Neuronal stem cell (in vitro differentiated cells): ENCODE data around the gene FAM193A.

Experiments
- DNase-seq: peaks from one replicate; pipeline ENCODE4 v3.0.0-alpha.2; 2013; ENCODE audit warnings: low spot score
- H2AFZ ChIP-seq: one replicate; pipeline ENCODE4 v1.6.1; 2013; ENCODE audit warnings: mild to moderate bottlenecking, low read length, inconsistent platforms
- H2AK5ac ChIP-seq: 2 replicates; pipeline ENCODE4 v1.6.1; 2013; ENCODE audit warnings: low read depth, mild to moderate bottlenecking, inconsistent platforms, low read length, moderate library complexity, mixed read lengths
- H2BK120ac ChIP-seq: 2 replicates; pipeline ENCODE4 v1.6.1; 2013; ENCODE audit warnings: low read depth, mild to moderate bottlenecking, inconsistent platforms, low read length, moderate library complexity, mixed read lengths
- H2BK12ac ChIP-seq: one replicate; pipeline ENCODE4 v1.6.1; 2013; ENCODE audit warnings: low read length, inconsistent platforms
- H2BK15ac ChIP-seq: 2 replicates; pipeline ENCODE4 v1.6.1; 2013; ENCODE audit warnings: mild to moderate bottlenecking, low read length, inconsistent platforms, mixed read lengths
- H2BK5ac ChIP-seq: one replicate; pipeline ENCODE4 v1.6.1; 2013; ENCODE audit warnings: inconsistent platforms, mild to moderate bottlenecking, low read length, moderate library complexity
- H3K14ac ChIP-seq: one replicate; pipeline ENCODE4 v1.6.1; 2013; ENCODE audit warnings: low read length, inconsistent platforms
- H3K18ac ChIP-seq: 2 replicates; pipeline ENCODE4 v1.6.1; 2013; ENCODE audit warnings: low read length, inconsistent platforms
- H3K23ac ChIP-seq: 2 replicates; pipeline ENCODE4 v1.6.1; 2013; ENCODE audit warnings: low read depth, mild to moderate bottlenecking, mixed read lengths, low read length, inconsistent platforms; ENCODE audit not compliant: poor library complexity
- H3K27ac ChIP-seq: replicated peaks from 3 replicates; pipeline ENCODE4 v1.5.1; 2013; ENCODE audit warnings: low read length, inconsistent platforms
- H3K27me3 ChIP-seq, 3 experiments: 2 replicates each; pipeline ENCODE4 v1.6.1; 2013; ENCODE audit warnings: low read length in 3 of 3, mild to moderate bottlenecking in 2 of 3, inconsistent platforms in 1 of 3, low read depth in 1 of 3, mixed read lengths in 1 of 3, moderate library complexity in 1 of 3; ENCODE audit not compliant: control insufficient read depth in 3 of 3, insufficient read depth in 3 of 3
- H3K36me3 ChIP-seq, 2 donors: replicated peaks in 1 of 2; 2 replicates each; pipeline ENCODE4 v1.6.1; 2013; ENCODE audit warnings: low read length in 2 of 2; ENCODE audit not compliant: control insufficient read depth in 2 of 2, insufficient read depth in 2 of 2
- H3K4ac ChIP-seq: 2 replicates; pipeline ENCODE4 v1.6.1; 2013; ENCODE audit warnings: inconsistent platforms, mild to moderate bottlenecking, low read length, moderate library complexity
- H3K4me1 ChIP-seq, 2 donors: 1 replicate in 1 of 2; 2 replicates in 1 of 2; pipeline ENCODE4 v1.6.1; 2013; ENCODE audit warnings: low read length in 2 of 2, low read depth in 1 of 2; ENCODE audit not compliant: control insufficient read depth in 2 of 2, insufficient read depth in 1 of 2
- H3K4me2 ChIP-seq: one replicate; pipeline ENCODE4 v1.6.1; 2013; ENCODE audit warnings: mild to moderate bottlenecking, low read length, inconsistent platforms; ENCODE audit not compliant: insufficient read depth, poor library complexity, severe bottlenecking
- H3K4me3 ChIP-seq, 2 donors: 2 replicates each; pipeline ENCODE4 v1.5.1; 2013; ENCODE audit warnings: low read length in 2 of 2, mild to moderate bottlenecking in 2 of 2, inconsistent platforms in 1 of 2, moderate library complexity in 1 of 2
- H3K79me1 ChIP-seq: one replicate; pipeline ENCODE4 v1.6.1; 2013; ENCODE audit warnings: low read depth, mild to moderate bottlenecking, inconsistent platforms, low read length, moderate library complexity
- H3K9ac ChIP-seq: one replicate; pipeline ENCODE4 v1.6.1; 2013; ENCODE audit warnings: mild to moderate bottlenecking, low read depth, low read length, inconsistent platforms; ENCODE audit not compliant: poor library complexity
- H3K9me3 ChIP-seq, 2 donors: replicated peaks in 1 of 2; 2 replicates each; pipeline versions ENCODE3 to v1.6.1; 2013; ENCODE audit warnings: low read length in 2 of 2, mild to moderate bottlenecking in 2 of 2, inconsistent platforms in 1 of 2, low read depth in 1 of 2, mixed read lengths in 1 of 2, moderate library complexity in 1 of 2; ENCODE audit not compliant: control insufficient read depth in 2 of 2, insufficient read depth in 1 of 2
- H4K8ac ChIP-seq: one replicate; pipeline ENCODE4 v1.6.1; 2013; ENCODE audit warnings: low read depth, mild to moderate bottlenecking, inconsistent platforms, low read length, moderate library complexity
- H4K91ac ChIP-seq: one replicate; pipeline ENCODE4 v1.6.1; 2013; ENCODE audit warnings: low read length, low read depth, mild to moderate bottlenecking, inconsistent platforms; ENCODE audit not compliant: poor library complexity
- whole genome bisulfite sequencing, 2 donors: extraction: QIAGEN DNeasy Blood & Tissue Kit; methylation state at CpG; one replicate each; pipeline ENCODE4 v1.1.7; 2013; ENCODE audit warnings: missing lambda C conversion rate in 2 of 2, mixed read lengths in 1 of 2; ENCODE audit not compliant: insufficient read length in 2 of 2, insufficient replicate concordance in 1 of 2; ENCODE audit errors: extremely low coverage in 2 of 2; 5-methylcytosine and 5-hydroxymethylcytosine counted together

The FAM193A gene

GRCh38 chr4:2604614-2605013, 68.2 kb downstream of the FAM193A start:
- H3K4me2 ChIP-seq, result no peak overlapping the region
- H2AFZ ChIP-seq, result no peak overlapping the region
- no peak overlapping the region for H2BK12ac ChIP-seq
- H2BK5ac ChIP-seq, result no peak overlapping the region
- peaks cover 1 to 31% of the 10 kb centered on the region in 2 donors for H3K36me3 ChIP-seq
- H3K14ac ChIP-seq, result no peak overlapping the region
- H3K9me3 ChIP-seq, result no peaks in the 10 kb centered on the region
- no peak overlapping the region for H3K9ac ChIP-seq
- H2BK120ac ChIP-seq, result no peak overlapping the region
- H3K79me1 ChIP-seq, result peaks cover 5% of the 10 kb centered on the region
- no peak overlapping the region for H4K91ac ChIP-seq
- no peak overlapping the region for H3K18ac ChIP-seq
- H3K27ac ChIP-seq, result no peak overlapping the region
- no peak for DNase-seq
- H3K27me3 ChIP-seq, result no peaks in the 10 kb centered on the region
- H3K4me3 ChIP-seq, result no peak overlapping the region
- no peak overlapping the region for H4K8ac ChIP-seq
- peaks cover 2 to 8% of the 10 kb centered on the region in 2 donors for H3K4me1 ChIP-seq
- no peak overlapping the region for H3K4ac ChIP-seq
- H3K23ac ChIP-seq, result no peak overlapping the region
- H2BK15ac ChIP-seq, result no peak overlapping the region
- no peak overlapping the region for H2AK5ac ChIP-seq
- no CpG with 5 or more reads among the region's 4 CpGs for WGBS, 2 donors

GRCh38 chr4:2606960-2607506, 70.6 kb downstream of the FAM193A start:
- Histone ChIP-seq H3K4ac (no peak overlapping the region), H4K91ac (no peak overlapping the region), H3K4me1 (peaks cover 2 to 8% of the 10 kb centered on the region in 2 donors), H3K14ac (no peak overlapping the region), H2BK15ac (no peak overlapping the region), H3K4me2 (no peak overlapping the region), H4K8ac (no peak overlapping the region), H2BK120ac (no peak overlapping the region), H2BK12ac (no peak overlapping the region), H3K23ac (no peak overlapping the region), H2AFZ (no peak overlapping the region), H3K9me3 (no peaks in the 10 kb centered on the region), H3K18ac (no peak overlapping the region), H3K4me3 (no peak overlapping the region), H3K9ac (no peak overlapping the region), H2BK5ac (no peak overlapping the region), H3K36me3 (peaks cover 0 to 10% of the 10 kb centered on the region in 2 donors), H3K27me3 (no peaks in the 10 kb centered on the region), H3K79me1 (peaks cover 4% of the 10 kb centered on the region), H2AK5ac (no peak overlapping the region), H3K27ac (no peak overlapping the region)
- no peak for DNase-seq
- WGBS, 2 donors, result no CpG with 5 or more reads among the region's 9 CpGs

- Histone ChIP-seq H2BK15ac (no peak overlapping the region), H2AFZ (no peak overlapping the region), H3K4ac (no peak overlapping the region), H3K18ac (no peak overlapping the region), H3K79me1 (peaks cover 4% of the 10 kb centered on the region), H4K8ac (no peak overlapping the region), H3K4me1 (peaks cover 2 to 8% of the 10 kb centered on the region in 2 donors), H3K4me2 (no peak overlapping the region), H2BK5ac (no peak overlapping the region), H3K27me3 (no peaks in the 10 kb centered on the region), H3K9ac (no peak overlapping the region), H3K27ac (no peak overlapping the region), H3K14ac (no peak overlapping the region), H3K9me3 (no peaks in the 10 kb centered on the region), H3K4me3 (no peak overlapping the region), H4K91ac (no peak overlapping the region), H3K36me3 (peaks cover 0 to 6% of the 10 kb centered on the region in 2 donors), H2AK5ac (no peak overlapping the region), H2BK120ac (no peak overlapping the region), H2BK12ac (no peak overlapping the region), H3K23ac (no peak overlapping the region)
- DNase-seq, result no peak
- WGBS, 2 donors, result no CpG with 5 or more reads among the region's 10 CpGs
Observed at GRCh38 chr4:2607822-2608221, 71.4 kb downstream of the FAM193A start.

- Histone ChIP-seq H3K9ac (no peak overlapping the region), H3K4me1 (peaks cover 2 to 8% of the 10 kb centered on the region in 2 donors), H3K4me3 (no peak overlapping the region), H3K27ac (no peak overlapping the region), H4K8ac (peak overlapping the region; percentile 43), H3K27me3 (no peaks in the 10 kb centered on the region), H2BK120ac (no peak overlapping the region), H3K9me3 (no peaks in the 10 kb centered on the region), H3K18ac (peak overlapping the region; percentile 48), H2BK15ac (no peak overlapping the region), H4K91ac (no peak overlapping the region), H3K79me1 (peaks cover 4% of the 10 kb centered on the region), H2AFZ (no peak overlapping the region), H3K4ac (no peak overlapping the region), H2BK12ac (no peak overlapping the region), H2AK5ac (no peak overlapping the region), H3K23ac (no peak overlapping the region), H2BK5ac (no peak overlapping the region), H3K36me3 (peaks cover 0 to 6% of the 10 kb centered on the region in 2 donors), H3K4me2 (no peak overlapping the region), H3K14ac (no peak overlapping the region)
- no peak for DNase-seq
- no CpG with 5 or more reads among the region's 7 CpGs for WGBS, 2 donors
Observed at GRCh38 chr4:2608291-2608690, 71.8 kb downstream of the FAM193A start.
